RWPE2 (cell line): Measurements from ENCODE around the gene CACTIN.

Experiments
- ATAC-seq: fragments of 200-7000 bp; cut with Tn5 transposase; 3 replicates; pipeline ENCODE4 v1.9.1; 2021; ENCODE audit warnings: low read depth
- DNase-seq: peaks from one replicate; pipeline ENCODE4 v3.0.0-alpha.2; 2020; ENCODE audit warnings: low spot score
- H3K27ac ChIP-seq: fragments of 450-650 bp; 2 replicates; pipeline ENCODE4 v1.5.1; 2017; ENCODE audit warnings: mild to moderate bottlenecking; ENCODE audit not compliant: poor library complexity, severe bottlenecking
- H3K27me3 ChIP-seq: fragments of 250-450 bp; sonication (Bioruptor Pico); 2 replicates; pipeline ENCODE4 v1.5.1; 2021; ENCODE audit warnings: mild to moderate bottlenecking, moderate library complexity; ENCODE audit not compliant: insufficient read depth, poor library complexity, severe bottlenecking
- H3K36me3 ChIP-seq: fragments of 250-450 bp; sonication (Bioruptor Pico); 2 replicates; pipeline ENCODE4 v1.5.1; 2020; ENCODE audit warnings: low read depth, mild to moderate bottlenecking, moderate library complexity
- H3K4me1 ChIP-seq: fragments of 250-450 bp; sonication (Bioruptor Pico); 2 replicates; pipeline ENCODE4 v1.5.1; 2021; ENCODE audit warnings: mild to moderate bottlenecking, moderate library complexity; ENCODE audit not compliant: insufficient read depth, poor library complexity, severe bottlenecking
- H3K4me3 ChIP-seq: fragments of 250-450 bp; sonication (Bioruptor Pico); 2 replicates; pipeline ENCODE4 v1.5.1; 2021; ENCODE audit warnings: mild to moderate bottlenecking, moderate library complexity; ENCODE audit not compliant: severe bottlenecking
- H3K9me3 ChIP-seq: fragments of 250-450 bp; sonication (Bioruptor Pico); 2 replicates; pipeline ENCODE4 v1.5.1; 2021; ENCODE audit warnings: mild to moderate bottlenecking, moderate library complexity; ENCODE audit not compliant: severe bottlenecking
- CTCF ChIP-seq: fragments of 450-650 bp; IDR thresholded peaks from one replicate; pipeline ENCODE4 v1.5.1; 2017; ENCODE audit warnings: mild to moderate bottlenecking, moderate library complexity; ENCODE audit not compliant: poor library complexity, severe bottlenecking

CACTIN gene

GRCh38 chr19:3653865-3654513 lies 27.4 kb upstream of the CACTIN start:
- no peak overlapping the region for H3K27ac ChIP-seq
- no peaks in the 10 kb centered on the region for H3K27me3 ChIP-seq
- H3K36me3 ChIP-seq, result peaks cover 9% of the 10 kb centered on the region; the same call in 1 of the 2 replicates
- ATAC-seq (no peak), DNase-seq (no peak)
- no peak overlapping the region for H3K4me3 ChIP-seq
- peaks cover 11% of the 10 kb centered on the region for H3K4me1 ChIP-seq
- H3K9me3 ChIP-seq, result no peaks in the 10 kb centered on the region
- no peak for TF ChIP-seq CTCF

DNA sequence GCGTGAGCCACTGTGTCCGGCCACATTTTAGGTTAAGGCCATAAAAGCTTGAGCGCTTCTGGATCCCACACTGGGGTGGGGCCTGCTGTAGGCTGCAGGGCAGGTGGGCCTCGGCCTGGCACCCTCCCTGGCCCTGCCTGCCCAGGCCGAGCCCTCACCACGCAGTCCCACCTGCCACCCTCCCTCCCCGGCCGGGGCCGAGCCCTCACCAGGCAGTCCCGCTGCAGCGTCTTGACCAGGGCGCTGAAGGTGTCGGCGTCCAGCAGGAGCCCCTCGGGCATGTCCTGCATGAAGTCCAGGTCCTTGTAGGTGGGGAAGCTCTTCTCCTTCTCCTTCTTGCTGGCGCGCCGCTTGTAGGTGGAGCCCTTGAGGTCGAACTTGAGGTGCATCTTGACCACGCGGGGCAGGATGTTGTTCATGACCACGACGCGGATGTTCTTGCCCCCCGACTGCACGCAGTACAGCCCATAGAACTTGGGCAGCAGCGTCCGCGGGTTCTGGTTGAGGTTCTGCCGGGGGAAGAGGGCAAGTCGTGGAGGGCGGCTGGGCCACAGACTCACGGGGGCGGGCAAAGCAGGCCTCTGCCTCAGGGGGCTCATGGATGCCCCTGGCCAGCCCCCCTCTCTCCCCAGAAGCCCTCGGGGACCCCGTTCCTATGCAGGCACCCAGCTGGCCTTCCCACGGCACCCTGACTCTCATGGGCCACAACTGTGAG lies 26.6 kb upstream of the CACTIN start:
- Histone ChIP-seq H3K4me1 (peaks cover 11% of the 10 kb centered on the region), H3K36me3 (peaks cover 9% of the 10 kb centered on the region; the same call in 1 of the 2 replicates), H3K4me3 (no peak overlapping the region), H3K27me3 (no peaks in the 10 kb centered on the region), H3K27ac (no peak overlapping the region), H3K9me3 (no peaks in the 10 kb centered on the region)
- no peak for TF ChIP-seq CTCF
- ATAC-seq (no peak), DNase-seq (no peak)

DNA sequence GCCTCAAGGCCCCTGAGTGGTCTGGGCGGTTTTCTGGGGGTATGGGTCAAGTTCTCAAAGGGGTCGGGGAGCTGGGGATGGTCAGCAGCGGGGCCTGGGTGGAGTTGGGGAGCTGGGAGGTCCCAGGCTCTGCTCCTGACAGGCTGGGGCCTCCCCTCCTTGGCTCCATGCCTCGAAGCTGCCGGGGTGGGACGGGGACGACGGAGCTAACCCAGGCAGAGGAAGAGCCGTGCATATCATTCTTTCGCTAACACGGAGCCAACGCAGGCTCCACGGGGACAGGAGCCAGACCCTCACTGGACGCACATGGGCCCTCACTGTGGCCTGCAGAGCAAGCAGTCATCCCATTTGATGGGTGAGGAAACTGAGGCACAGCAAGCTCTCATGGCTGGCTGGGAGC lies 25.8 kb upstream of the CACTIN start:
- no peak overlapping the region for H3K27ac ChIP-seq
- no peak for TF ChIP-seq CTCF
- no peak overlapping the region for H3K4me3 ChIP-seq
- peaks cover 11% of the 10 kb centered on the region for H3K4me1 ChIP-seq
- ATAC-seq (no peak), DNase-seq (no peak)
- H3K27me3 ChIP-seq, result no peaks in the 10 kb centered on the region
- H3K9me3 ChIP-seq, result no peaks in the 10 kb centered on the region
- peaks cover 9% of the 10 kb centered on the region; the same call in 1 of the 2 replicates for H3K36me3 ChIP-seq

GRCh38 chr19:3651684-3652083 lies 25.1 kb upstream of the CACTIN start:
- no peaks in the 10 kb centered on the region for H3K9me3 ChIP-seq
- H3K27ac ChIP-seq, result no peak overlapping the region
- H3K27me3 ChIP-seq, result no peaks in the 10 kb centered on the region
- H3K36me3 ChIP-seq, result peaks cover 3% of the 10 kb centered on the region; the same call in 1 of the 2 replicates
- peaks cover 11% of the 10 kb centered on the region for H3K4me1 ChIP-seq
- no peak for DNase-seq
- TF ChIP-seq CTCF, result no peak
- no peak for ATAC-seq
- H3K4me3 ChIP-seq, result no peak overlapping the region

DNA sequence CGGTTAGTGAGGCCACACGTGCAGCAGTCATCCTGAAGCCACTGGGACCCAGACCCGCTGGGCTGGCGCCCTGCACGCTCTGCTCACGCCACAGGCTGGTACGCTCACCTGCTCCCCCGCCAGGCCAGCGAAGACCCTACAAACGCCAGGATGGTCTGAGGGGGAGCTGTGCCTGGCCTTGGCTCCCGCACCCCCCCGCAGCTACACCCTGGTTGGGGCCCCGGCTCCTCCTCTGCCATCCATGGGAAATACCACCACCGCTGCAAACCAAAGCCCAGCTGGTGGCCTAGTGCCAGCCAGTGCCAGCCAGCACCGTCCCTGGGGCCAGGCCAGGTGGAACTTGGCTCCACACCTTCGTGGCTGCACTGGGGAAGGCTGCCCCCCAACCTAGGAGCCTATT lies 23.3 kb upstream of the CACTIN start:
- Histone ChIP-seq H3K9me3 (no peaks in the 10 kb centered on the region), H3K27me3 (no peaks in the 10 kb centered on the region), H3K4me3 (no peak overlapping the region), H3K4me1 (no peaks in the 10 kb centered on the region), H3K36me3 (peaks cover 3% of the 10 kb centered on the region; the same call in 1 of the 2 replicates), H3K27ac (no peak overlapping the region)
- ATAC-seq, result no peak
- DNase-seq, result no peak
- TF ChIP-seq CTCF, result no peak
